ENCODE data around the gene TMEM184B. TPM values are rescaled to one million over a fixed set of nuclear protein-coding genes. Genes with fewer than 3 reads are reported as not detected.

TMEM184B gene
- total and polyA plus RNA-seq, 8 donors = 11.6 to 30.5 (median 18.6) TPM

DNA sequence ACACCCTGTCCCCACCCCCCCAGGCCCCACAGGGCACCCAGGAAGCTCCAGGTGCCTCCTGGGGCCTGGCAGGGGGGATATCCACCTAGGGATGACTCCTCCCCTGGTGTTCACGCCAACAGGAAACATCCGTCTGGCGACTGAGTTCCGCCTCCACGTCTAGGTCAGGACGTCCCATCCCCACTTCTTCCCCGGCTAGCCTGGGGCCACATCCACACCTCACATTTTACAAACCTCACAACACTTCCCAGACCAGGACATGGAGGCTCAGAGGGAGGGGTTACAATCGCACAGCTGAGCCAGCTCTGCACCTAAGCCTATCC is 50.1 kb downstream of the TMEM184B start:
- Histone ChIP-seq H3K36me3 (peaks cover 2 to 12% (median 5%) of the 10 kb centered on the region in 3 donors), H3K4me3 (no peak overlapping the region), H3K27me3 (no peaks in the 10 kb centered on the region), H3K27ac (no peak overlapping the region), H3K4me1 (peaks cover 0 to 13% (median 0%) of the 10 kb centered on the region in 3 donors), H3K9me3 (no peaks in the 10 kb centered on the region)
- FAIRE-seq (no peak), ATAC-seq (no peak), DNase-seq (no peak)
- intact Hi-C loops (cut with DNase I) = no loop called here
- WGBS, 2 donors = 78 to 82% methylated on average over 8 of the region's 8 CpGs
- TF ChIP-seq, protein P1, sequence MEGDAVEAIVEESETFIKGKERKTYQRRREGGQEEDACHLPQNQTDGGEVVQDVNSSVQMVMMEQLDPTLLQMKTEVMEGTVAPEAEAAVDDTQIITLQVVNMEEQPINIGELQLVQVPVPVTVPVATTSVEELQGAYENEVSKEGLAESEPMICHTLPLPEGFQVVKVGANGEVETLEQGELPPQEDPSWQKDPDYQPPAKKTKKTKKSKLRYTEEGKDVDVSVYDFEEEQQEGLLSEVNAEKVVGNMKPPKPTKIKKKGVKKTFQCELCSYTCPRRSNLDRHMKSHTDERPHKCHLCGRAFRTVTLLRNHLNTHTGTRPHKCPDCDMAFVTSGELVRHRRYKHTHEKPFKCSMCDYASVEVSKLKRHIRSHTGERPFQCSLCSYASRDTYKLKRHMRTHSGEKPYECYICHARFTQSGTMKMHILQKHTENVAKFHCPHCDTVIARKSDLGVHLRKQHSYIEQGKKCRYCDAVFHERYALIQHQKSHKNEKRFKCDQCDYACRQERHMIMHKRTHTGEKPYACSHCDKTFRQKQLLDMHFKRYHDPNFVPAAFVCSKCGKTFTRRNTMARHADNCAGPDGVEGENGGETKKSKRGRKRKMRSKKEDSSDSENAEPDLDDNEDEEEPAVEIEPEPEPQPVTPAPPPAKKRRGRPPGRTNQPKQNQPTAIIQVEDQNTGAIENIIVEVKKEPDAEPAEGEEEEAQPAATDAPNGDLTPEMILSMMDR (IDR thresholded peaks at IDR 0.05) = no peak

DNA sequence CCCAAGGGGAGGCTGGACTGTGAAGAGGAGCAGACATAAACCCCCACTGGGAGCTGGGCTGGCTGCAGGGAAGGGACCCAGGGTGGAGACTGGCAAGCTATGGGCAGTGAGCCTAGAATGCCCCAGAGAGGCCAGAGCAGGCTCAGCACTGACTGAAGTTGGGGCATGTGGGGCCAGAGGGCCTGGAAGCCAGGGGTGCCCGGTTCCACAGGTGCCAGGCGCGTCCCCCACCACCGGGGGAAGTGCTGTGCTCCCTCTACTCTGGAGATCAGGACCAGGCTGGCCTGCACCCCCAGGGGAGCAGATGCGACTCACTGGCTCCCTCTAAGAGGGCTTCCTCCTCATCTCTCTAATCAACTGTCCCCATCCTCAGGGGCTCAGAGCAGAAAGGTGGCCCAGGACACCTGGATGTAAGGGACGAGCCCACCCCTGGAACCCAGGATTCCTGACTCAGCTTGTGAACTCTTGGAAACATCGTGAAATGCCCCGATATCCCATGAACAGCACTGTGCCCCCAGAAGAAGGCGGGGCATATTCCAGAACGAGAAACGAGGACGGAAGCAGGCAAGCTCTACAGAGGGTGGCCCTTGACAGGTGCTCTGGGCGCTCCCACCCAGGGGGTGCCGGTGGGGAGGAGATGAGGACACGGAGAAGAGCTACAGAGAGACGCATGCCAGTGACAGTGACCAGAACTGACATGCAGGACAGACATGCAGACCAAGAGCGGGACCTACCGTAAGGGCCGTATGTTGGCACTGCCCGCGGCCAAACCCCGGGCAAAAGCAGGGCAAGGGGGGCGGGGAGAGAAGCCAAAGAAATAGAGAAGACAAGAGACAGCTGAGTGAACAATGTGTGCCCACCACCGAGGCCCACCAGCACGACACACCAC is 50.7 kb downstream of the TMEM184B start:
- peaks cover 2 to 12% (median 5%) of the 10 kb centered on the region in 3 donors for H3K36me3 ChIP-seq
- H3K4me1 ChIP-seq = peaks cover 0 to 14% (median 0%) of the 10 kb centered on the region in 3 donors
- ATAC-seq (no peak), FAIRE-seq (no peak), DNase-seq (no peak)
- intact Hi-C loops (cut with DNase I) = no loop called here
- no peaks in the 10 kb centered on the region for H3K27me3 ChIP-seq
- no peak overlapping the region for H3K27ac ChIP-seq
- TF ChIP-seq, protein P1 (IDR thresholded peaks at IDR 0.05) = no peak
- no peak overlapping the region for H3K4me3 ChIP-seq
- no peaks in the 10 kb centered on the region for H3K9me3 ChIP-seq
- 91 to 96% methylated on average over 25 of the region's 25 CpGs for WGBS, 2 donors

DNA sequence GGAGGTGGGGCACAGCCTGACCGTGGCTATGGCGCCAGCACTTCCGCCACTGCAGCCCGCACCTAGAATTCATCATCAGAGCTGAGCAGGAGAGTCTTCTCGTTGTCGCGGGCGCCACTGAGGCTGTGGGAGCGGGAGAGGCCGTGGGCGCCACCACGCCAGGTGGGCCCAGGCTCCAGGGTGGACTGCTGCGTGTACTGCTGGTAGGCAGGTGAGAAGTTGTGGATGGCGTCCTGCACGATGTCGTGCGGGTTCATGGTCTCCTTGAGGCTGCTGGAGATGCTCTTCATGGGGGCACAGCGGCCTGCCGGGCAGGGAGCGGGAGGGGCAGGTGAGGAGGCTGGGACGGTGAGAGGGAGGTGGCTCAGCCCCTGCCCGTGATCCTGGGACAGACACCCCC is 51.4 kb downstream of the TMEM184B start:
- no peak overlapping the region for H3K4me3 ChIP-seq
- FAIRE-seq (no peak), ATAC-seq (no peak), DNase-seq (no peak)
- H3K9me3 ChIP-seq = no peaks in the 10 kb centered on the region
- peaks cover 2 to 9% (median 5%) of the 10 kb centered on the region in 3 donors for H3K36me3 ChIP-seq
- TF ChIP-seq, protein P1 (IDR thresholded peaks at IDR 0.05) = no peak
- peaks cover 0 to 14% (median 0%) of the 10 kb centered on the region in 3 donors for H3K4me1 ChIP-seq
- WGBS, 2 donors = 94 to 96% methylated on average over 22 of the region's 22 CpGs
- H3K27ac ChIP-seq = no peak overlapping the region
- intact Hi-C loops (cut with DNase I) = no loop called here
- H3K27me3 ChIP-seq = no peaks in the 10 kb centered on the region

DNA sequence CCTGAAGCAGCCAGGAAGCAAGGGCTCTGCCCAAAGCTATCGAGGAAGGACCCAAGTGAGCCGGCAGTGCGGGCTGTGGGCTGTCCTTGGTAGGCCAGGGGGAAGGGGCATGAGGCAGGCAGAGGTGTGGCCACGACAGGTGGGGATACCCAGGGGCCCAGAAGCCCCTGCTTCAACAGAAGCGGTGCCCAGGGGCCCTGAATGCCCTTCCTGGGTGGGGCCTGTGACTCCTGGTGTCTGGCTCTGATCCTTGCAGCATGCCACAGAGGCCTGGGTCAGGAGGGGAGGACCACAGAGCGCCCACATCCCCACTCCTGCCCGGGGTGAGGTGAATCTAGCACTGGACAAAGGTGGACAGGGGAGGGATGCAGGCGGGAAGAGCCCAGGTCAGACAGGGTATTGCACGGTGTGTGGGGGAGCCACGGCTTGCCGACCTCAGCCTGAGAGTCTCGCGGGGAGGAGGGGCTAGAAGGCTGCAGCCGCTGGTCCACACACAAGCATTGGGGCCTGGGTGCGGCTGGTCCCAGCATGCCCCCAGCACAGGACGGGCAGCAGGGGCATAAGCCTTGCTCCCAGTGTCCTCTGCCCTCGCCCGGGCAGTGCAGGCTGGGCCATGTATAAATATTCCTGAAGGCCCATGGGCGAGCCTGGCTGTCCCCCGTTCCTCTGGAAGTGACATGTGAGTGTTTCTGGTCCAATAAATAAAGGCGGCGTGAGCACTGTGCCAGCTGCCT is 52.0 kb downstream of the TMEM184B start:
- intact Hi-C loops (cut with DNase I) = no loop called here
- WGBS, 2 donors = 92 to 95% methylated on average over 22 of the region's 22 CpGs
- H3K27ac ChIP-seq = no peak overlapping the region
- peaks cover 0 to 14% (median 0%) of the 10 kb centered on the region in 3 donors for H3K4me1 ChIP-seq
- ATAC-seq (no peak), DNase-seq (no peak), FAIRE-seq (no peak)
- peaks cover 2 to 8% (median 5%) of the 10 kb centered on the region in 3 donors for H3K36me3 ChIP-seq
- H3K27me3 ChIP-seq = no peaks in the 10 kb centered on the region
- no peaks in the 10 kb centered on the region for H3K9me3 ChIP-seq
- H3K4me3 ChIP-seq = no peak overlapping the region
- TF ChIP-seq, protein P1 (IDR thresholded peaks at IDR 0.05) = no peak

All from pancreas (tissue), 10 donors.